Endothelial cell of umbilical vein (primary cell): Measurements from ENCODE around the gene SPA17. TPM values are rescaled to one million over a fixed set of nuclear protein-coding genes. Genes with fewer than 3 reads are reported as not detected.

Experiments
- BruUV-seq: library from RNA; stranded (reverse); fragments of 400-500 nt; replicated peaks from 2 replicates; lab custom pipeline; 2021; lab: Mats Ljungman, UMichigan
- CTCF ChIA-PET: fragments of 300-600, 350-600 bp; sonication (Branson Sonifier 250); formaldehyde crosslinking; loops from one replicate; lab custom pipeline; 2021; ENCODE audit warnings: antibody characterized with exemption, inconsistent platforms; lab: Charles Lee
- POLR2A ChIA-PET: fragments of 300-600, 350-600 bp; sonication (Branson Sonifier 250); formaldehyde crosslinking; loops from one replicate; lab custom pipeline; 2021; ENCODE audit warnings: antibody characterized with exemption, inconsistent platforms; lab: Charles Lee
- DNase-seq: peaks from one replicate; pipeline ENCODE4 v3.0.0-alpha.2; 2011; ENCODE audit warnings: low read depth, low spot score
- FAIRE-seq: peaks from 2 replicates; lab custom pipeline; 2011; peaks lifted over from hg19 to GRCh38; lab: Jason Lieb, UNC
- H2AFZ ChIP-seq: 2 replicates; pipeline ENCODE4 v1.6.0; 2012; ENCODE audit warnings: low read depth, low read length, control low read depth, inconsistent platforms
- H3K27ac ChIP-seq: 2 replicates; pipeline ENCODE4 v1.5.1; 2011; ENCODE audit warnings: low read depth, mild to moderate bottlenecking, control low read depth, low read length, moderate library complexity; ENCODE audit not compliant: insufficient read depth
- H3K27me3 ChIP-seq, 2 experiments: 2 replicates each; pipeline versions ENCODE4 v1.6.0 to v1.6.1; 2011; ENCODE audit warnings: low read length in 2 of 2, mixed read lengths in 1 of 2; ENCODE audit not compliant: control insufficient read depth in 2 of 2, insufficient read depth in 2 of 2
- H3K36me3 ChIP-seq, 2 experiments: 2 replicates in 1 of 2; 3 replicates in 1 of 2; pipeline ENCODE4 v1.5.1; 2011; ENCODE audit warnings: low read length in 2 of 2, mild to moderate bottlenecking in 1 of 2, moderate library complexity in 1 of 2; ENCODE audit not compliant: control insufficient read depth in 2 of 2, insufficient read depth in 2 of 2; ENCODE audit errors: extremely low read depth in 1 of 2
- H3K4me1 ChIP-seq: 3 replicates; pipeline ENCODE4 v1.5.1; 2011; ENCODE audit warnings: mild to moderate bottlenecking, low read length; ENCODE audit not compliant: control insufficient read depth, insufficient read depth; ENCODE audit errors: extremely low read depth
- H3K4me2 ChIP-seq: 2 replicates; pipeline ENCODE4 v1.6.1; 2011; ENCODE audit warnings: low read length, control low read depth, mixed read lengths; ENCODE audit not compliant: insufficient read depth
- H3K4me3 ChIP-seq, 3 experiments: fragments of 200-600 bp in 1 of 3; sonication (generic), shearing (Covaris generic) in 1 of 3; replicated peaks in 1 of 3; 2 replicates each; pipeline ENCODE4 v1.5.1; 2011 to 2016; ENCODE audit warnings: control low read depth in 3 of 3, low read length in 3 of 3, mild to moderate bottlenecking in 2 of 3, inconsistent platforms in 1 of 3, low read depth in 1 of 3, moderate library complexity in 1 of 3; ENCODE audit not compliant: insufficient read depth in 1 of 3
- H3K79me2 ChIP-seq: 2 replicates; pipeline ENCODE4 v1.6.0; 2012; ENCODE audit warnings: low read length, inconsistent platforms; ENCODE audit not compliant: control insufficient read depth, insufficient read depth
- H3K9ac ChIP-seq: replicated peaks from 2 replicates; pipeline ENCODE3; 2011; ENCODE audit warnings: low read length, control low read depth; ENCODE audit not compliant: insufficient read depth; ENCODE audit errors: extremely low read depth
- H3K9me1 ChIP-seq: replicated peaks from 3 replicates; pipeline ENCODE4 v1.6.0; 2011; ENCODE audit warnings: mild to moderate bottlenecking, low read length; ENCODE audit not compliant: control insufficient read depth, insufficient read depth; ENCODE audit errors: extremely low read depth
- H3K9me3 ChIP-seq: replicated peaks from 2 replicates; pipeline ENCODE4 v1.5.1; 2012; ENCODE audit warnings: low read length, inconsistent platforms; ENCODE audit not compliant: control insufficient read depth, insufficient read depth
- H4K20me1 ChIP-seq: replicated peaks from 2 replicates; pipeline ENCODE3; 2011; ENCODE audit warnings: mild to moderate bottlenecking, low read length; ENCODE audit not compliant: control insufficient read depth, insufficient read depth; ENCODE audit errors: extremely low read depth
- FOS ChIP-seq: IDR thresholded peaks from 2 replicates; pipeline ENCODE4 v1.6.1; 2011; ENCODE audit warnings: mild to moderate bottlenecking, low read length, moderate library complexity, borderline replicate concordance; ENCODE audit not compliant: insufficient read depth
- GATA2 ChIP-seq: IDR thresholded peaks from 2 replicates; pipeline ENCODE4 v1.7.0; 2011; ENCODE audit warnings: low read depth, mild to moderate bottlenecking, moderate library complexity, mixed read lengths, low read length; ENCODE audit not compliant: insufficient read length, insufficient read depth
- JUN ChIP-seq: IDR thresholded peaks from 2 replicates; pipeline ENCODE4 v1.6.1; 2011; ENCODE audit warnings: borderline replicate concordance, low read depth; ENCODE audit not compliant: insufficient read length, insufficient read depth
- MYC ChIP-seq: IDR thresholded peaks from one replicate; pipeline ENCODE4 v1.6.1; 2011; ENCODE audit warnings: mild to moderate bottlenecking, low read depth, low read length
- POLR2A ChIP-seq: IDR thresholded peaks from 2 replicates; pipeline ENCODE4 v1.6.1; 2012; ENCODE audit warnings: low read depth, mild to moderate bottlenecking, control low read depth, low read length
- POLR2AphosphoS5 ChIP-seq: IDR thresholded peaks from 2 replicates; pipeline ENCODE4 v1.6.1; 2012; ENCODE audit warnings: low read depth, mild to moderate bottlenecking, control low read depth, low read length, moderate library complexity; ENCODE audit not compliant: insufficient read depth
- dilution Hi-C: fragments of 300-500 bp; cut with MboI; formaldehyde crosslinking; loops from one replicate; pipeline ENCODE4 v1.15.0; 2019; ENCODE audit warnings: low sequenced_read_pairs; ENCODE audit not compliant: extremely low pct_ligation_motif_present
- intact Hi-C: fragments of 100-400 bp; cut with micrococcal nuclease; formaldehyde crosslinking; loops from one replicate; pipeline ENCODE4 v1.10.0; 2022
- polyA plus RNA-seq, 4 experiments: library from polyadenylated mRNA; depleted of rRNA in 3 of 4; stranded (reverse) in 3 of 4; unstranded in 1 of 4; fragments of >200 nt; gene quantifications; 2 replicates each; pipeline versions ENCODE4 v1.2.1 to v1.2.3, GENCODE V29; 2011 to 2012; ENCODE audit warnings: missing spikeins in 1 of 4
- total RNA-seq: library from RNA; stranded (reverse); gene quantifications from 2 replicates; pipeline ENCODE4 v1.2.3, GENCODE V29; 2021
- TF ChIP-seq, protein P1 (sequence below), 2 donors: IDR thresholded peaks; 1 replicate in 1 of 2; 2 replicates in 1 of 2; pipeline ENCODE4 v1.5.1; 2011; ENCODE audit warnings: low read length in 2 of 2, mild to moderate bottlenecking in 2 of 2, moderate library complexity in 2 of 2, control low read depth in 1 of 2, inconsistent platforms in 1 of 2, low read depth in 1 of 2; ENCODE audit not compliant: insufficient read depth in 1 of 2; ENCODE audit errors: extremely low read depth in 1 of 2

Gene SPA17
- total and polyA plus RNA-seq, 2 donors (not counting 3 experiments of a cell fraction or from before 2014, with no cell fraction given), result 3.9 to 4.7 TPM

DNA sequence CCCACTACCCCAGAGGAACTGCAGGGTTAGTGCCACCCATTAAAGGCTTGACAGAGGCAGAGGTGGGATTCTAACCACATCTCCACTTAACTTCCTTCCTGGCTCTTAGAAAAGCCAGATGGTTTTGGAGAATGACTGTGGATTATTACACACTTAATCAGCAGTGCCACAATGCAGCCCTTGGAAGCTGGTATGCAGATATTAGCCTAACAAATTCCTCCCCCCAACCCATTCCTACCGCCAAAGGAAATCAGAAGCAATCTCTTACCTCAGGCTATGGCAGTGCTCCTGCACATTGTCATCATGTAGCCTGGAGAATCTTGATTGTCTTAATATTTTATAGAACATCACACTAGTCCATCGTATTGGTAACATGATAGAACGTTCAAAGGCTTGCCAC, 42.9 kb downstream of the SPA17 start:
- H3K27ac ChIP-seq, result no peak overlapping the region
- intact Hi-C loops (no loop called here), dilution Hi-C loops (no loop called here)
- POLR2A ChIA-PET, result interaction anchor here (1.3 kb wide), 1 partner anchor 30 kb away, joined by 9 read pairs; no protein-coding TSS in a partner anchor
- H3K9me3 ChIP-seq, result no peaks in the 10 kb centered on the region
- no peaks in the 10 kb centered on the region for H4K20me1 ChIP-seq
- H3K4me3 ChIP-seq, result no peak overlapping the region
- FAIRE-seq (peak; percentile 55), DNase-seq (peak; percentile 9)
- H3K4me1 ChIP-seq, result peaks cover 24% of the 10 kb centered on the region
- CTCF ChIA-PET, result interaction anchor here (1.0 to 2.5 kb wide), 4 partner anchors 23 to 309 kb away, joined by 3 to 24 read pairs (median 12); partner anchors contain the start of gene NRGN
- H2AFZ ChIP-seq, result no peak overlapping the region
- H3K79me2 ChIP-seq, result no peaks in the 10 kb centered on the region
- H3K4me2 ChIP-seq, result no peak overlapping the region
- no peaks in the 10 kb centered on the region for H3K27me3 ChIP-seq
- no peak for TF ChIP-seq MYC
- TF ChIP-seq POLR2AphosphoS5, result no peak
- TF ChIP-seq, protein P1, sequence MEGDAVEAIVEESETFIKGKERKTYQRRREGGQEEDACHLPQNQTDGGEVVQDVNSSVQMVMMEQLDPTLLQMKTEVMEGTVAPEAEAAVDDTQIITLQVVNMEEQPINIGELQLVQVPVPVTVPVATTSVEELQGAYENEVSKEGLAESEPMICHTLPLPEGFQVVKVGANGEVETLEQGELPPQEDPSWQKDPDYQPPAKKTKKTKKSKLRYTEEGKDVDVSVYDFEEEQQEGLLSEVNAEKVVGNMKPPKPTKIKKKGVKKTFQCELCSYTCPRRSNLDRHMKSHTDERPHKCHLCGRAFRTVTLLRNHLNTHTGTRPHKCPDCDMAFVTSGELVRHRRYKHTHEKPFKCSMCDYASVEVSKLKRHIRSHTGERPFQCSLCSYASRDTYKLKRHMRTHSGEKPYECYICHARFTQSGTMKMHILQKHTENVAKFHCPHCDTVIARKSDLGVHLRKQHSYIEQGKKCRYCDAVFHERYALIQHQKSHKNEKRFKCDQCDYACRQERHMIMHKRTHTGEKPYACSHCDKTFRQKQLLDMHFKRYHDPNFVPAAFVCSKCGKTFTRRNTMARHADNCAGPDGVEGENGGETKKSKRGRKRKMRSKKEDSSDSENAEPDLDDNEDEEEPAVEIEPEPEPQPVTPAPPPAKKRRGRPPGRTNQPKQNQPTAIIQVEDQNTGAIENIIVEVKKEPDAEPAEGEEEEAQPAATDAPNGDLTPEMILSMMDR (IDR thresholded peaks at IDR 0.05; ENCODE audit: extremely low read depth in 1 of 2, insufficient read depth in 1 of 2, low read depth in 1 of 2, low read length in 2 of 2), result no peak
- no peak for TF ChIP-seq GATA2
- no peak for TF ChIP-seq POLR2A
- no peak for TF ChIP-seq JUN
- no peak for TF ChIP-seq FOS
- no TSS peak for BruUV-seq
- no peak overlapping the region for H3K9ac ChIP-seq
- no peaks in the 10 kb centered on the region for H3K9me1 ChIP-seq
- H3K36me3 ChIP-seq, result no peaks in the 10 kb centered on the region
